Measurements from ENCODE around the gene RPGR.

GRCh38 chrX:38336538-38337240 is 9.4 kb upstream of the RPGR start:
- TF ChIP-seq CTCF (conservative IDR thresholded peaks at IDR 0.05): no peak
- no peak for TF ChIP-seq EZH2 (IDR thresholded peaks at IDR 0.05; ENCODE audit: low read depth)
